ENCODE measurements around the gene VIPR1. TPM values are rescaled to one million over a fixed set of nuclear protein-coding genes. Genes with fewer than 3 reads are reported as not detected.
A peak's percentile ranks its signal among the peaks of the same experiment; 100 is the strongest.

The VIPR1 gene, protein sequence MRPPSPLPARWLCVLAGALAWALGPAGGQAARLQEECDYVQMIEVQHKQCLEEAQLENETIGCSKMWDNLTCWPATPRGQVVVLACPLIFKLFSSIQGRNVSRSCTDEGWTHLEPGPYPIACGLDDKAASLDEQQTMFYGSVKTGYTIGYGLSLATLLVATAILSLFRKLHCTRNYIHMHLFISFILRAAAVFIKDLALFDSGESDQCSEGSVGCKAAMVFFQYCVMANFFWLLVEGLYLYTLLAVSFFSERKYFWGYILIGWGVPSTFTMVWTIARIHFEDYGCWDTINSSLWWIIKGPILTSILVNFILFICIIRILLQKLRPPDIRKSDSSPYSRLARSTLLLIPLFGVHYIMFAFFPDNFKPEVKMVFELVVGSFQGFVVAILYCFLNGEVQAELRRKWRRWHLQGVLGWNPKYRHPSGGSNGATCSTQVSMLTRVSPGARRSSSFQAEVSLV
- total RNA-seq (2014; rRNA removed; shearing (Covaris generic)), result not detected in 2 replicates

DNA sequence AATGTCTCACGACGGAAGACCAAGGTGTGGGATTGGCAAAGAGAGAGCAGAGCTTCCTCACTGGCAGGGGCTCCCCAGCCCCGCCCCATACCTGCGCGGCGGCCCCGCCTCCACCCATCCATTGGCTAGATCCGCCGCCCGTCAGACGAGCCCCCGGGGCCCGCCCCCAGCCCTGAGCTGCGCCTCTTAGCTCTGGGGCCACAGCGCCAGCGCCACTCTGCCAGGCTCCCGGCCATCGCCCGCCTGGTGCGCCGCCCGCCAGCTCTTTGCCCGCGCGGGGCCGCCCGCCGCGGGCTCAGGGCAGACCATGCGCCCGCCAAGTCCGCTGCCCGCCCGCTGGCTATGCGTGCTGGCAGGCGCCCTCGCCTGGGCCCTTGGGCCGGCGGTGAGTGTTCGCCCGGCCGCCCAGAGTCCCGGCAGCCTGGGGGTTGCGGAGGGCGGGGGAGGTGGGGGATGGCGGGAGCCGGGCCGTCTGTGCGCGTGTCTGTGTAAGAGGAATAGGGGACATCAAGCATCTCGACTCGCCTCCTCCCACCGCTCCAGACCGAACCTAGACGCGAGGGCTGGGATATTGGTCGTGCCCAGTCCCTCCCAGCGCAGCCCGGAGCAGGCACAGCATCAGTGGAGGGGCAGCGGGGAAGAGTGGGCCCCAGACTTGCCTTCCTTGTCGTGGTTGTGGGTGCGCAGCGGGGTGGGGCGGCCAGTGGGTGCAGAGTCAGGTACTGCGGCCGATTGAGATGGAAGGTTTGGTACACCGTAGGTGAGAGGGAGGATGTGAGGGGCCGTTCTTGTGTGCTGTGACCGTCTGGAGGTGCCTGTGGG lies at the start of gene VIPR1:
Gene VIPR1, plus strand, starts transcription at position 215 of the 822 bp plus-strand sequence. Its CDS starts 93 bp downstream, at position 308.
- Histone ChIP-seq H3K4me3 (peak within 1 kb of the TSS; percentile 13; the same call in 1 of the 2 replicates), H3K9me3 (replicated peaks) (no peaks in the 10 kb centered on the region), H3K36me3 (no peaks in the 10 kb centered on the region), H3K27me3 (replicated peaks) (peaks cover 13% of the 10 kb centered on the region), H3K4me1 (replicated peaks) (peaks cover 9% of the 10 kb centered on the region), H3K27ac (no peak within 1 kb of the TSS)
- DNase-seq (ENCODE audit: low read depth in 1 of 2, low spot score in 2 of 2), result peak in 1 of 2 experiments; percentile 17

DNA sequence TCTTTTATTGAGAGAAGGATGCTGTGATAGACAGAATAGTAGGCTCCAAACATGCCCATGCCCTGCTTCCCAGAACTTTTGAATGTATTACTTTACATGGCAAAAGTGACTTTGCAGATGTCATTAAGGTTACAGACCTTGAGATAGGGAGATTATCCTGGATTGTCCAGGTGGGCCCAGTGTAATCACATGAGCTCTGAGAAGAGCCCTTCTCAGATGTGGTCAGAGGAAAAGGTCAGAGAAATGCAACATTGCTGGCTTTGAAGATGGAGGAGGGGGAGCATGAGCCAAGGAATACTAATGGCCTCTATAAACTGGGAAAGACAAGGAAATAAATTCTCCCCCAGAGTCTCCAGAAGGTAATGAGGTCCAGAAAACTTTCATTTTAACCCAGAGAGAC lies 46.2 kb upstream of the VIPR1 start:
- Histone ChIP-seq H3K4me3 (no peak overlapping the region), H3K4me1 (replicated peaks) (no peaks in the 10 kb centered on the region), H3K27ac (no peak overlapping the region), H3K9me3 (replicated peaks) (no peaks in the 10 kb centered on the region), H3K36me3 (no peaks in the 10 kb centered on the region), H3K27me3 (replicated peaks) (no peaks in the 10 kb centered on the region)
- DNase-seq (ENCODE audit: low read depth in 1 of 2, low spot score in 2 of 2), result no peak

DNA sequence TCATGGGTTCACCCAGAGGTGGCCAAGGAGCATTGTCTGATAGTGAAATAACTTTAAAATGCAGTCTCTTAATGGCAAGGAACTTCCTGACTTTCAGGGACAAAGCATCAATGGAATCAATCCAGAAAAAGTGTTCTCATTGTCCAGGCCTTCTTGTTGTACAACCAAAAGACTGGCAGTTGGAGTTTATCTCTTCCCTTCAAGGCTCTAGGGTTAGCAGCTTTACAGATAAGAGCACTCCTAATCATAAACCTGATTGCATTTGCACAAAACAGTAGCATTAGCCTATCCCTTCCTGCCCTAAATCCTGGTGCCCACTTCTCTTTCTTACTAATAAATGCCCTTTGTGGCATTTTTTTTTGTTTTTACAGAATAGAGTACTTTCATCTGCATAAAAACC lies 43.3 kb upstream of the VIPR1 start:
- H3K27me3 ChIP-seq (replicated peaks), result no peaks in the 10 kb centered on the region
- DNase-seq (ENCODE audit: low read depth in 1 of 2, low spot score in 2 of 2), result no peak
- H3K9me3 ChIP-seq (replicated peaks), result no peaks in the 10 kb centered on the region
- H3K4me1 ChIP-seq (replicated peaks), result no peaks in the 10 kb centered on the region
- no peak overlapping the region for H3K4me3 ChIP-seq
- no peaks in the 10 kb centered on the region for H3K36me3 ChIP-seq
- H3K27ac ChIP-seq, result no peak overlapping the region

- Histone ChIP-seq H3K9me3 (replicated peaks) (no peaks in the 10 kb centered on the region), H3K36me3 (no peaks in the 10 kb centered on the region)
Observed at GRCh38 chr3:42461762-42462161, 40.7 kb upstream of the VIPR1 start.

DNA sequence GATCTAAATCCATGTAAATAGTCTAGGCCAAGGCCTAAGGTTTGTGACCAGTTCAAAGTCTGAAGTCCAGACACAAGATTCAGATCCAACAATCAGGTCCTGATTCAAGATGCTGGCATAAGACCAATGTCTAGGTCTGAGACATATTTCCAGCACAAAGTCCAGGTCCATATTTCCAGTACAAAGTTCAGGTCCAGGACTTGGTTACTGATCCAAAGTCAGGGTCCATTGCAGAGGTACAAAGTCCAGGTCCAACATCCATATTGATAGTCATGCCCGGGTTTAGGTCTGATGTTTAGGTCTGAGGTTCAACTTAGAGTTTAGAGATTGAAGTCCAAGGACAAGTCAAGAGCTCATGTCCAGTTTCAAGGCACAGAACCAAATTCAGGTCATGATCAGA lies 39.4 kb upstream of the VIPR1 start:
- no peaks in the 10 kb centered on the region for H3K36me3 ChIP-seq
- DNase-seq (ENCODE audit: low read depth in 1 of 2, low spot score in 2 of 2), result no peak
- H3K4me3 ChIP-seq, result no peak overlapping the region
- H3K9me3 ChIP-seq (replicated peaks), result no peaks in the 10 kb centered on the region
- H3K27ac ChIP-seq, result no peak overlapping the region
- H3K27me3 ChIP-seq (replicated peaks), result no peaks in the 10 kb centered on the region
- H3K4me1 ChIP-seq (replicated peaks), result no peaks in the 10 kb centered on the region

More at GRCh38 chr3:42461762-42462161, 40.7 kb upstream of the VIPR1 start:
- H3K4me1 ChIP-seq (replicated peaks), result no peaks in the 10 kb centered on the region
- no peak overlapping the region for H3K27ac ChIP-seq
- no peak overlapping the region for H3K4me3 ChIP-seq
- DNase-seq (ENCODE audit: low read depth in 1 of 2, low spot score in 2 of 2), result no peak
- no peaks in the 10 kb centered on the region for H3K27me3 ChIP-seq (replicated peaks)

- DNase-seq (ENCODE audit: low read depth in 1 of 2, low spot score in 2 of 2), result no peak
- Histone ChIP-seq H3K4me1 (replicated peaks) (no peaks in the 10 kb centered on the region; the same call in 1 of the 2 replicates), H3K27ac (no peak overlapping the region), H3K4me3 (no peak overlapping the region), H3K9me3 (replicated peaks) (no peaks in the 10 kb centered on the region), H3K36me3 (no peaks in the 10 kb centered on the region), H3K27me3 (replicated peaks) (no peaks in the 10 kb centered on the region)
Observed at GRCh38 chr3:42468111-42468510, 34.3 kb upstream of the VIPR1 start.

- no peak overlapping the region for H3K27ac ChIP-seq
- H3K9me3 ChIP-seq (replicated peaks), result no peaks in the 10 kb centered on the region
- H3K4me3 ChIP-seq, result no peak overlapping the region
- DNase-seq (ENCODE audit: low read depth in 1 of 2, low spot score in 2 of 2), result no peak
- no peaks in the 10 kb centered on the region for H3K27me3 ChIP-seq (replicated peaks)
- H3K36me3 ChIP-seq, result no peaks in the 10 kb centered on the region
- H3K4me1 ChIP-seq (replicated peaks), result peaks cover 7% of the 10 kb centered on the region; the same call in 1 of the 2 replicates
Observed at GRCh38 chr3:42472555-42472954, 29.9 kb upstream of the VIPR1 start.

- peak; percentile 11 to 52 for DNase-seq (ENCODE audit: low read depth in 1 of 2, low spot score in 2 of 2)
- Histone ChIP-seq H3K9me3 (replicated peaks) (no peaks in the 10 kb centered on the region), H3K27ac (no peak overlapping the region), H3K36me3 (no peaks in the 10 kb centered on the region), H3K4me1 (replicated peaks) (peaks cover 7% of the 10 kb centered on the region; the same call in 1 of the 2 replicates), H3K27me3 (replicated peaks) (no peaks in the 10 kb centered on the region), H3K4me3 (no peak overlapping the region)
Observed at GRCh38 chr3:42473083-42473932, 29.1 kb upstream of the VIPR1 start.

DNA sequence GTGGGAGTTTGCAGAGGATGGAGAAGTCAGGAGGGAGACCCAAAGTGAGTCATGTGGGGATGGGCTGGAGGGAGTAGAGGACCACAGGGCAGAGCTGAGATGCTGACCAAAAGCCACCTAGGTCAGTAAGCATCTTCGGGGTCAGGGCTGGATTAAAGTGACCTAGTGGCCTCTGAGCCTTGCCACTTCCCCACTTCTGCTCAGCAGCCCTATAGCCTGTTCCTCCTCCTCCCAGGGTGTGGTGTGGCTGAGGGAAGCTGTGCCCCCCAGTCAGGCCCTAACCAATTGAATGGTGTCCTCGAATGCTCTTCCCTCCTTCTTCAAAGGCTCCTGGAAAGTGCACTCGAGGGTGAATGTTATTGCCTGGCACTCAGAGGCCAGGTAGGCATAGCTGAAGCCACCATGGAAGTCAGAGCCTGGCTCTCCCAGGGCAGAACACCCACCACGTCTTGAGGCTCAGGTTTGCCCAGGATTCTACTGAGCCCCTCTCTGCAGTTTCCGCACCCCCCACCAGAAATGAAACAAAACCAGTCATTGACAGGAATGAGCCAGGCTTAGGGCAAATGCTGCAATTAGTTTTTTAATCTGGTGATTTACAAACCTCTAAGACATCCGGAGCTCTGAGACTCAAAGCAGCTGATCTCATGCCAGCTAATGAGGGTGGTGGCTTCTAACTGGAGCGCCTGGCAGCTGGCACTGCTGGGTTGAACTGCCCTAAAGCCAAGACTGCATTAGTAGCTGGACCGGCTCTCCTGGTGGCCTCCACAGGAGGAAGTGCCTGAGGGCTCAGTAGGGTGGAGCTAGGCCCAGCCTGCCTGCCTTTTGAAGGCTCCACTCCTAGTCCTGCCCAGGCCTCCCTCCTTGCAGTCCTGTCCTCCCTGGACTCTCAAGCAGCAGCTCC lies 26.0 kb upstream of the VIPR1 start:
- Histone ChIP-seq H3K9me3 (replicated peaks) (no peaks in the 10 kb centered on the region), H3K4me3 (no peak overlapping the region), H3K27me3 (replicated peaks) (no peaks in the 10 kb centered on the region), H3K36me3 (no peaks in the 10 kb centered on the region), H3K27ac (no peak overlapping the region), H3K4me1 (replicated peaks) (peaks cover 7% of the 10 kb centered on the region; the same call in 1 of the 2 replicates)
- no peak for DNase-seq (ENCODE audit: low read depth in 1 of 2, low spot score in 2 of 2)

DNA sequence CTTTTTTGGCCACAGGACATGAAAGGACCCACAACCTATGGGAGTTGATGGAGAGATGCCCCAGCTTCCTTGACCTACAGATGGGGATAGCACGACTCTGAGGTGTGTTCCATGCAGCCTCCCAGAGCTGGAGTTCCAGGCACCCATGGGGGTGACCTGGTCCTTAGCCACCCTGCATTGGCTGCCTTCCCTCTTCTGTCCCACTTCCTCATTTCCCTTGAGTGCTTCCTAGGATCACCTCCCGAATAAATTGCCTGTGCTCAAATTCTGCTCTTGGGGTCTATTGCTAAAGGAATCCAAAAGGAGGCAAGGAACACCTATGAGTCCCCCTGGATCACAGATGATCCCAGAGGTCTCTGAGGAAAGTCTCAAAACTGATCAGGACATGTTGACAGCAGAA lies 24.7 kb upstream of the VIPR1 start:
- no peaks in the 10 kb centered on the region for H3K27me3 ChIP-seq (replicated peaks)
- H3K4me1 ChIP-seq (replicated peaks), result peaks cover 7% of the 10 kb centered on the region; the same call in 1 of the 2 replicates
- no peaks in the 10 kb centered on the region for H3K9me3 ChIP-seq (replicated peaks)
- no peak overlapping the region for H3K27ac ChIP-seq
- H3K36me3 ChIP-seq, result no peaks in the 10 kb centered on the region
- H3K4me3 ChIP-seq, result no peak overlapping the region
- no peak for DNase-seq (ENCODE audit: low read depth in 1 of 2, low spot score in 2 of 2)

GRCh38 chr3:42478830-42479229 lies 23.6 kb upstream of the VIPR1 start:
- H3K36me3 ChIP-seq, result no peaks in the 10 kb centered on the region
- H3K27me3 ChIP-seq (replicated peaks), result no peaks in the 10 kb centered on the region
- peaks cover under 1% of the 10 kb centered on the region; the same call in 1 of the 2 replicates for H3K4me1 ChIP-seq (replicated peaks)
- DNase-seq (ENCODE audit: low read depth in 1 of 2, low spot score in 2 of 2), result no peak
- no peak overlapping the region for H3K27ac ChIP-seq
- no peaks in the 10 kb centered on the region for H3K9me3 ChIP-seq (replicated peaks)
- H3K4me3 ChIP-seq, result no peak overlapping the region

GRCh38 chr3:42486814-42487565 lies 15.5 kb upstream of the VIPR1 start:
- Histone ChIP-seq H3K27me3 (replicated peaks) (no peaks in the 10 kb centered on the region), H3K27ac (no peak overlapping the region), H3K9me3 (replicated peaks) (no peaks in the 10 kb centered on the region), H3K4me3 (no peak overlapping the region), H3K36me3 (no peaks in the 10 kb centered on the region), H3K4me1 (replicated peaks) (no peaks in the 10 kb centered on the region)
- no peak for DNase-seq (ENCODE audit: low read depth in 1 of 2, low spot score in 2 of 2)

Data from SJSA1 (cell line).